Natural killer cell (primary cell): ENCODE results near the gene OR9A2. TPM values are rescaled to one million over a fixed set of nuclear protein-coding genes. Genes with fewer than 3 reads are reported as not detected.

Experiments used
- ATAC-seq, 3 donors: fragments of 150-1000 bp in 2 of 3; fragments of 200-7000 bp in 1 of 3; cut with Tn5 transposase; 1 replicate in 1 of 3; 2 replicates in 2 of 3; pipeline ENCODE4 v1.10.0; 2021; ENCODE audit warnings: mild to moderate bottlenecking in 2 of 3, moderate library complexity in 2 of 3
- DNase-seq, 2 donors: peaks; one replicate each; pipeline versions ENCODE4 v3.0.0 to v3.0.0-alpha.2; 2013 to 2021; ENCODE audit warnings: mixed read lengths in 1 of 2
- H3K27ac ChIP-seq: one replicate; pipeline ENCODE4 v1.5.1; 2013; ENCODE audit warnings: mild to moderate bottlenecking, low read length
- H3K27me3 ChIP-seq: one replicate; pipeline ENCODE4 v1.6.1; 2013; ENCODE audit warnings: low read length; ENCODE audit not compliant: control insufficient read depth, insufficient read depth
- H3K36me3 ChIP-seq: one replicate; pipeline ENCODE4 v1.6.1; 2013; ENCODE audit warnings: low read length; ENCODE audit not compliant: control insufficient read depth, insufficient read depth
- H3K4me1 ChIP-seq: one replicate; pipeline ENCODE4 v1.6.1; 2013; ENCODE audit warnings: low read length; ENCODE audit not compliant: control insufficient read depth, insufficient read depth
- H3K4me3 ChIP-seq: one replicate; pipeline ENCODE4 v1.5.1; 2013; ENCODE audit warnings: low read length
- H3K9me3 ChIP-seq: one replicate; pipeline ENCODE4 v1.6.1; 2013; ENCODE audit warnings: low read length; ENCODE audit not compliant: control insufficient read depth, insufficient read depth
- H3K27ac Mint-ChIP-seq, 2 donors: one replicate each; pipeline ENCODE4 v1.8.0; 2022; ENCODE audit warnings: mild to moderate bottlenecking in 2 of 2, mixed read lengths in 2 of 2, moderate library complexity in 1 of 2
- H3K27me3 Mint-ChIP-seq, 2 donors: one replicate each; pipeline ENCODE4 v1.8.0; 2022; ENCODE audit warnings: low read depth in 2 of 2, mixed read lengths in 2 of 2
- H3K36me3 Mint-ChIP-seq: one replicate; pipeline ENCODE4 v1.8.0; 2022; ENCODE audit warnings: mixed read lengths
- H3K4me1 Mint-ChIP-seq, 2 donors: one replicate each; pipeline ENCODE4 v1.8.0; 2022; ENCODE audit warnings: mixed read lengths in 2 of 2
- H3K4me3 Mint-ChIP-seq: one replicate; pipeline ENCODE4 v1.8.0; 2022; ENCODE audit warnings: mild to moderate bottlenecking, moderate library complexity, mixed read lengths
- H3K9me3 Mint-ChIP-seq, 2 donors: one replicate each; pipeline ENCODE4 v1.8.0; 2022; ENCODE audit warnings: mixed read lengths in 2 of 2
- CTCF ChIP-seq: fragments of 200-600 bp; IDR thresholded peaks from one replicate; pipeline ENCODE4 v1.8.0; 2022; ENCODE audit warnings: antibody characterized with exemption
- WGBS: methylation state at CpG from one replicate; pipeline ENCODE4 v1.1.7; 2013; ENCODE audit warnings: missing lambda C conversion rate; ENCODE audit not compliant: insufficient coverage; 5-methylcytosine and 5-hydroxymethylcytosine counted together
- intact Hi-C: fragments of 100-400 bp; cut with micrococcal nuclease; formaldehyde crosslinking; loops from one replicate; pipeline ENCODE4 v1.14.2; 2022
- total RNA-seq, 4 donors: library from RNA; stranded (reverse); fragments of 120-200 nt in 1 of 4; gene quantifications; one replicate each; pipeline versions ENCODE4 v1.2.3 to v1.2.4, GENCODE V29; 2013 to 2022

Gene OR9A2
- total RNA-seq, 3 donors from 2014 or later (not counting 1 experiment from before 2014, with no cell fraction given) = not detected

GRCh38 chr7:142998966-142999365 lies 28.0 kb downstream of the OR9A2 start:
- Histone ChIP-seq H3K27ac (no peak overlapping the region), H3K4me3 (no peak overlapping the region), H3K9me3 (no peaks in the 10 kb centered on the region), H3K36me3 (no peaks in the 10 kb centered on the region), H3K27me3 (no peaks in the 10 kb centered on the region), H3K4me1 (peaks cover 5% of the 10 kb centered on the region)
- Mint-ChIP-seq H3K27me3 (peaks cover 6 to 34% of the 10 kb centered on the region in 2 donors), H3K27ac (no peak overlapping the region), H3K4me3 (no peak overlapping the region), H3K36me3 (no peaks in the 10 kb centered on the region), H3K9me3 (no peaks in the 10 kb centered on the region), H3K4me1 (peaks cover 7 to 9% of the 10 kb centered on the region in 2 donors)
- DNase-seq (no peak), ATAC-seq (no peak)
- TF ChIP-seq CTCF = no peak
- intact Hi-C loops = no loop called here
- WGBS = 100% methylated on average over 6 of the region's 6 CpGs

GRCh38 chr7:142997456-142997989 lies 29.4 kb downstream of the OR9A2 start:
- no peak overlapping the region for H3K27ac Mint-ChIP-seq
- intact Hi-C loops = no loop called here
- no peak overlapping the region for H3K4me3 Mint-ChIP-seq
- DNase-seq (no peak), ATAC-seq (no peak)
- Histone ChIP-seq H3K4me3 (no peak overlapping the region), H3K27me3 (no peaks in the 10 kb centered on the region), H3K9me3 (no peaks in the 10 kb centered on the region), H3K27ac (no peak overlapping the region), H3K4me1 (no peaks in the 10 kb centered on the region), H3K36me3 (no peaks in the 10 kb centered on the region)
- no peak for TF ChIP-seq CTCF
- no peaks in the 10 kb centered on the region for H3K36me3 Mint-ChIP-seq
- H3K9me3 Mint-ChIP-seq = peaks cover 0 to 2% of the 10 kb centered on the region in 2 donors
- H3K4me1 Mint-ChIP-seq = no peaks in the 10 kb centered on the region
- WGBS = 70% methylated on average over 2 of the region's 4 CpGs
- H3K27me3 Mint-ChIP-seq = peaks cover 0 to 34% of the 10 kb centered on the region in 2 donors

GRCh38 chr7:142992427-142992826 lies 34.5 kb downstream of the OR9A2 start:
- Mint-ChIP-seq H3K27ac (no peak overlapping the region), H3K4me1 (no peaks in the 10 kb centered on the region), H3K4me3 (no peak overlapping the region), H3K9me3 (peaks cover 0 to 2% of the 10 kb centered on the region in 2 donors), H3K27me3 (peaks cover 10 to 38% of the 10 kb centered on the region in 2 donors), H3K36me3 (no peaks in the 10 kb centered on the region)
- TF ChIP-seq CTCF = no peak
- Histone ChIP-seq H3K4me1 (no peaks in the 10 kb centered on the region), H3K36me3 (no peaks in the 10 kb centered on the region), H3K27ac (no peak overlapping the region), H3K9me3 (no peaks in the 10 kb centered on the region), H3K4me3 (no peak overlapping the region), H3K27me3 (no peaks in the 10 kb centered on the region)
- intact Hi-C loops = no loop called here
- DNase-seq = no peak
- ATAC-seq = no peak
- 56% methylated on average over 1 of the region's 3 CpGs for WGBS

- Mint-ChIP-seq H3K4me1 (no peaks in the 10 kb centered on the region), H3K27me3 (peaks cover 34 to 40% of the 10 kb centered on the region in 2 donors), H3K27ac (no peak overlapping the region), H3K36me3 (no peaks in the 10 kb centered on the region), H3K4me3 (no peak overlapping the region), H3K9me3 (peaks cover 0 to 2% of the 10 kb centered on the region in 2 donors)
- Histone ChIP-seq H3K27me3 (no peaks in the 10 kb centered on the region), H3K9me3 (no peaks in the 10 kb centered on the region), H3K27ac (no peak overlapping the region), H3K4me3 (no peak overlapping the region), H3K36me3 (no peaks in the 10 kb centered on the region), H3K4me1 (no peaks in the 10 kb centered on the region)
- ATAC-seq = no peak
- no peak for DNase-seq
- WGBS = 83% methylated on average over 1 of the region's 1 CpG
- TF ChIP-seq CTCF = no peak
- intact Hi-C loops = no loop called here
Observed at GRCh38 chr7:142984297-142984696, 42.6 kb downstream of the OR9A2 start.
